GM12878 (cell line): ENCODE measurements around the gene FTO.

Experiments used
- BMI1 ChIP-seq: fragments of 450-650 bp; IDR thresholded peaks from 2 replicates; pipeline ENCODE4 v1.6.1; 2016; ENCODE audit warnings: mild to moderate bottlenecking, moderate library complexity, borderline replicate concordance
- CHD1 ChIP-seq: IDR thresholded peaks from 2 replicates; pipeline ENCODE4 v1.6.1; 2012; ENCODE audit warnings: low read depth, low read length, improper control_type of control experiment
- HDAC6 ChIP-seq: fragments of 200-600 bp; sonication (generic); IDR thresholded peaks from one replicate; pipeline ENCODE4 v1.8.0; 2017; ENCODE audit warnings: antibody characterized with exemption; ENCODE audit not compliant: unreplicated experiment
- RFX5 ChIP-seq: IDR thresholded peaks from 2 replicates; pipeline ENCODE4 v1.6.1; 2011; ENCODE audit warnings: low read depth, low read length, improper control_type of control experiment
- SIN3A ChIP-seq: IDR thresholded peaks from 2 replicates; pipeline ENCODE4 v1.6.1; 2012; ENCODE audit warnings: low read depth, low read length, improper control_type of control experiment
- SMAD1 ChIP-seq: fragments of 450-650 bp; IDR thresholded peaks from 2 replicates; pipeline ENCODE4 v1.6.1; 2018; ENCODE audit warnings: mild to moderate bottlenecking, low read depth; ENCODE audit not compliant: partially characterized antibody
- SUPT20H ChIP-seq: IDR thresholded peaks from 2 replicates; pipeline ENCODE4 v1.6.1; 2011; ENCODE audit warnings: low read depth, mild to moderate bottlenecking, low read length, moderate library complexity, borderline replicate concordance; ENCODE audit not compliant: control insufficient read depth
- ZZZ3 ChIP-seq: IDR thresholded peaks from 2 replicates; pipeline ENCODE4 v1.6.1; 2011; ENCODE audit warnings: low read depth; ENCODE audit not compliant: control insufficient read depth, insufficient read length
- TF ChIP-seq, protein P1 (sequence below), 3 experiments: IDR thresholded peaks in 2 of 3; conservative IDR thresholded peaks in 1 of 3; 2 replicates each; pipeline ENCODE4 v1.5.1; 2011; ENCODE audit warnings: low read depth in 3 of 3, low read length in 3 of 3, mild to moderate bottlenecking in 3 of 3, control low read depth in 2 of 3, moderate library complexity in 2 of 3, inconsistent platforms in 1 of 3, mixed read lengths in 1 of 3; ENCODE audit not compliant: control insufficient read depth in 2 of 3, insufficient read depth in 1 of 3; ENCODE audit errors: extremely low read depth in 1 of 3
- TF ChIP-seq, protein P2 (sequence below): IDR thresholded peaks from 2 replicates; pipeline ENCODE4 v1.6.1; 2012; ENCODE audit warnings: low read depth, low read length, improper control_type of control experiment

DNA sequence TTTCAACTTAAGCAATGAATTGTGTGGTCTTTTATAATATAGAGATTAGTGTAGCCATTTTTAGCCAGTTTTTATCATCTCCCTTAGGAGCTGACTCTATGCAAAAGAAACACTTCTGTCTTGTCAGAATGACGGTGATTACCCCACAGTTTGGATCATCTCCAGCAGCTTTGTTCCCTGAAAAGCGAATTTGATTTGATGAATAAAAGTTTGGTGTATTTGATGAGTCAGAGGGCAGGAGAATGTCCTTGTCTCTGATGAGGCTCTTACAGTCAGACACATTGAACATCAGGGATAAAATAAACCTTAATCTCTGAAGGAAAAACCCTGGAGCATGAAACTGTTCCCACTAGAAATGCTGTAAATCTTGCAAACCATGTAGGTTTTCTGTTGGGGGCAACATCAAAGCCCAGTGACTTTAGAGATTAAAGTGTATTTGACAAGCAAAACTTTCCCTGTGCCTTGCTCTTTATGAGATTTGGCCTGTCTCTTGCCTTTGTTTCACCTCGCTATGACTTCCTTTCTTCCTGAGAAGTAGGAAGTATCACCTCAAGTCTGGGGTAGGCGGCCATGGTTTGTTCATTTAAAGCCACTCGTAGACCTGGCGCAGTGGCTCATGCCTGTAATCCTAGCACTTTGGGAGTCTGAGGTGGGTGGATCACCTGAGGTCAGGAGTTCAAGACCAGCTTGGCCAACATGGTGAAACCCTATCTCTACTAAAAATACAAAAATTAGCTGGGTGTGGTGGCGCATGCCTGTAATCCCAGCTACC lies 209.3 kb downstream of the FTO start:
- TF ChIP-seq HDAC6 (no peak), BMI1 (no peak), SUPT20H (no peak), SIN3A (no peak), ZZZ3 (no peak), RFX5 (no peak), SMAD1 (no peak), CHD1 (no peak)
- TF ChIP-seq, protein P1, sequence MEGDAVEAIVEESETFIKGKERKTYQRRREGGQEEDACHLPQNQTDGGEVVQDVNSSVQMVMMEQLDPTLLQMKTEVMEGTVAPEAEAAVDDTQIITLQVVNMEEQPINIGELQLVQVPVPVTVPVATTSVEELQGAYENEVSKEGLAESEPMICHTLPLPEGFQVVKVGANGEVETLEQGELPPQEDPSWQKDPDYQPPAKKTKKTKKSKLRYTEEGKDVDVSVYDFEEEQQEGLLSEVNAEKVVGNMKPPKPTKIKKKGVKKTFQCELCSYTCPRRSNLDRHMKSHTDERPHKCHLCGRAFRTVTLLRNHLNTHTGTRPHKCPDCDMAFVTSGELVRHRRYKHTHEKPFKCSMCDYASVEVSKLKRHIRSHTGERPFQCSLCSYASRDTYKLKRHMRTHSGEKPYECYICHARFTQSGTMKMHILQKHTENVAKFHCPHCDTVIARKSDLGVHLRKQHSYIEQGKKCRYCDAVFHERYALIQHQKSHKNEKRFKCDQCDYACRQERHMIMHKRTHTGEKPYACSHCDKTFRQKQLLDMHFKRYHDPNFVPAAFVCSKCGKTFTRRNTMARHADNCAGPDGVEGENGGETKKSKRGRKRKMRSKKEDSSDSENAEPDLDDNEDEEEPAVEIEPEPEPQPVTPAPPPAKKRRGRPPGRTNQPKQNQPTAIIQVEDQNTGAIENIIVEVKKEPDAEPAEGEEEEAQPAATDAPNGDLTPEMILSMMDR (IDR thresholded peaks at IDR 0.05 in 2 of 3, conservative IDR thresholded peaks at IDR 0.05 in 1 of 3; ENCODE audit: control insufficient read depth in 2 of 3, extremely low read depth in 1 of 3, insufficient read depth in 1 of 3, low read depth in 3 of 3, low read length in 3 of 3): no peak
- TF ChIP-seq, protein P2, sequence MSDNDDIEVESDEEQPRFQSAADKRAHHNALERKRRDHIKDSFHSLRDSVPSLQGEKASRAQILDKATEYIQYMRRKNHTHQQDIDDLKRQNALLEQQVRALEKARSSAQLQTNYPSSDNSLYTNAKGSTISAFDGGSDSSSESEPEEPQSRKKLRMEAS: no peak
